Naive thymus-derived CD4-positive, alpha-beta T cell (primary cell): ENCODE data around the gene PRPH. TPM values are rescaled to one million over a fixed set of nuclear protein-coding genes. Genes with fewer than 3 reads are reported as not detected.

ENCODE experiments used
- ATAC-seq: fragments of 150-1000 bp; cut with Tn5 transposase; 2 replicates; pipeline ENCODE4 v1.10.0; 2021; ENCODE audit warnings: mild to moderate bottlenecking, moderate library complexity
- CTCF ChIA-PET: fragments of 350-600 bp; sonication (Branson Sonifier 250); formaldehyde crosslinking; loops from one replicate; lab custom pipeline; 2021; ENCODE audit warnings: antibody characterized with exemption; lab: Charles Lee
- POLR2A ChIA-PET: fragments of 350-600 bp; sonication (Branson Sonifier 250); formaldehyde crosslinking; loops from one replicate; lab custom pipeline; 2021; ENCODE audit warnings: antibody characterized with exemption, inconsistent platforms; lab: Charles Lee
- DNase-seq, 9 donors: peaks; one replicate each; pipeline versions ENCODE4 v3.0.0 to v3.0.0-alpha.2; 2020 to 2022; ENCODE audit warnings: mixed read lengths in 1 of 9
- H3K27ac ChIP-seq: one replicate; pipeline ENCODE4 v1.7.0; 2013; ENCODE audit warnings: mild to moderate bottlenecking, low read depth, low read length, moderate library complexity
- H3K27me3 ChIP-seq, 2 donors: one replicate each; pipeline ENCODE4 v1.7.0; 2013; ENCODE audit warnings: low read length in 2 of 2, mild to moderate bottlenecking in 2 of 2, moderate library complexity in 2 of 2; ENCODE audit not compliant: control insufficient read depth in 2 of 2, insufficient read depth in 2 of 2
- H3K36me3 ChIP-seq, 3 experiments: 1 replicate in 2 of 3; 2 replicates in 1 of 3; pipeline ENCODE4 v1.7.0; 2013; ENCODE audit warnings: low read length in 3 of 3, mild to moderate bottlenecking in 3 of 3, moderate library complexity in 1 of 3; ENCODE audit not compliant: insufficient read depth in 3 of 3, control insufficient read depth in 2 of 3
- H3K4me1 ChIP-seq, 2 donors: one replicate each; pipeline ENCODE4 v1.7.0; 2013; ENCODE audit warnings: low read length in 2 of 2, mild to moderate bottlenecking in 2 of 2, moderate library complexity in 1 of 2; ENCODE audit not compliant: control insufficient read depth in 2 of 2, insufficient read depth in 2 of 2
- H3K4me3 ChIP-seq: 2 replicates; pipeline ENCODE4 v1.7.0; 2013; ENCODE audit warnings: mild to moderate bottlenecking, low read length
- H3K9me3 ChIP-seq, 3 experiments: 1 replicate in 2 of 3; 2 replicates in 1 of 3; pipeline ENCODE4 v1.7.0; 2013; ENCODE audit warnings: low read length in 3 of 3; ENCODE audit not compliant: control insufficient read depth in 2 of 3
- H3K27ac Mint-ChIP-seq, 9 donors: one replicate each; pipeline ENCODE4 v1.8.0; 2020 to 2022; ENCODE audit warnings: mixed read lengths in 9 of 9, mild to moderate bottlenecking in 8 of 9, moderate library complexity in 5 of 9, inconsistent platforms in 2 of 9
- H3K27me3 Mint-ChIP-seq, 5 donors: one replicate each; pipeline ENCODE4 v1.8.0; 2021 to 2022; ENCODE audit warnings: mixed read lengths in 5 of 5, mild to moderate bottlenecking in 1 of 5
- H3K36me3 Mint-ChIP-seq, 5 donors: one replicate each; pipeline ENCODE4 v1.8.0; 2020 to 2022; ENCODE audit warnings: mixed read lengths in 5 of 5, mild to moderate bottlenecking in 3 of 5, inconsistent platforms in 1 of 5
- H3K4me1 Mint-ChIP-seq, 7 donors: one replicate each; pipeline ENCODE4 v1.8.0; 2020 to 2022; ENCODE audit warnings: mixed read lengths in 7 of 7, mild to moderate bottlenecking in 3 of 7, inconsistent platforms in 1 of 7
- H3K4me3 Mint-ChIP-seq, 10 donors: one replicate each; pipeline ENCODE4 v1.8.0; 2020 to 2022; ENCODE audit warnings: mild to moderate bottlenecking in 10 of 10, mixed read lengths in 10 of 10, moderate library complexity in 6 of 10, inconsistent platforms in 2 of 10
- H3K9me3 Mint-ChIP-seq, 11 donors: one replicate each; pipeline ENCODE4 v1.8.0; 2020 to 2022; ENCODE audit warnings: mixed read lengths in 11 of 11, mild to moderate bottlenecking in 4 of 11, inconsistent platforms in 1 of 11, moderate library complexity in 1 of 11
- intact Hi-C, 2 donors: fragments of 100-400 bp; cut with micrococcal nuclease; formaldehyde crosslinking; loops; one replicate each; pipeline ENCODE4 v1.15.1; 2023
- polyA plus RNA-seq, 2 donors: library from polyadenylated mRNA; unstranded; fragments of 300-500 nt; fragmentation: Illumina TruSeq; gene quantifications; one replicate each; pipeline ENCODE4 v1.2.3, GENCODE V29; 2021
- total RNA-seq, 6 experiments: library from RNA in 5 of 6; stranded (reverse) in 5 of 6; gene quantifications; 1 replicate in 5 of 6; 2 replicates in 1 of 6; pipeline ENCODE4 v1.2.3 and lab custom pipeline; 2021 to 2026

The PRPH gene
- total and polyA plus RNA-seq, 7 experiments from 2014 or later: not detected

DNA sequence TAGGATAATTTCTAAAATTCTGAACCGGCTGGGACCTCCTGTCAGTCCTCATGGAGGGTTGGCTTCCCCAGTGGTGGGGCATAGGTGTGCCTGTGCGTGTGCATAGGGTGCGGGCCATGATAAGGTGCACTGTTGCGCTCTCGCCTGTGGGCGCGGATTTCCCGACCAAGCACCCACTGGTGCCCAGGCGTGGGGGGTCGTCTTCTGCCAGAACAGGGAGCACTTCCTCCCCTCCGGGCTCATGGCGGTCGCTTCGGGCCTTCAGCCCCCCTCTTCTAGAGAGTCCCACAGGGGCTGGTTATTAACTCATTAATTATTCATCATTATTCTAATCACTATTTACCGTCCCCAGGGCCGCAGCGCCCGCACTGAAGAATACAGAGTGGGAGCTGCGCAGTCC is 39.3 kb downstream of the PRPH start:
- H3K9me3 ChIP-seq: no peaks in the 10 kb centered on the region
- no peak overlapping the region for H3K4me3 ChIP-seq
- intact Hi-C loops: no loop called here
- no peak for DNase-seq
- H3K27ac ChIP-seq: no peak overlapping the region
- H3K27me3 Mint-ChIP-seq: peaks cover 57 to 71% (median 69%) of the 10 kb centered on the region in 5 donors
- H3K36me3 ChIP-seq: no peaks in the 10 kb centered on the region
- POLR2A ChIA-PET: no interaction called here
- peaks cover 8 to 9% of the 10 kb centered on the region in 2 donors for H3K4me1 ChIP-seq
- no peak overlapping the region for H3K27ac Mint-ChIP-seq
- peaks cover 0 to 20% (median 0%) of the 10 kb centered on the region in 5 donors for H3K36me3 Mint-ChIP-seq
- ATAC-seq: no peak
- CTCF ChIA-PET: interaction anchor here (1.1 to 4.4 kb wide), 4 partner anchors 8 to 180 kb away, joined by 3 to 27 read pairs (median 5); partner anchors contain the start of gene TROAP
- peaks cover 0 to 21% of the 10 kb centered on the region in 2 donors for H3K27me3 ChIP-seq
- peaks cover 16 to 34% (median 32%) of the 10 kb centered on the region in 7 donors for H3K4me1 Mint-ChIP-seq
- H3K9me3 Mint-ChIP-seq: peaks cover 0 to 3% (median 0%) of the 10 kb centered on the region in 11 donors
- H3K4me3 Mint-ChIP-seq: peak overlapping the region in 4 of 10 donors; percentile 3 to 54 (median 10)

DNA sequence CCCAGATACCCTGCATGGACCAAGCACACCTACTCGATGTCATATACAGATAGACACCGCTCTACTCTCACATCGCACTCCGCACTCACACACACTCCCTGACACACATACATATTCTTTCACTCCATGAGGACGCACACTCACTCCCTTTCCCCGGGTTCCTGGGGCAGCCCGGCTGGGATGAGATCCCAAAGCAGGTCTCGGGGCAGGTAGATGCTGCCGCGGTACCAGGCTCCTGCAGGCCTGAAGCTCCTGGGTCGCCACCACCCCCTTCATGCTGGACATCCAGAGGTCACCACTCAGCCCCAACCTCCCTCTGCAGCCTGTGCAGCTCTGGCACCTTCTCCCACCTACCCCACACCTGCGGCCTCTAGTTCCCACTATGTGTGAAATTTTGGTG is 39.7 kb downstream of the PRPH start:
- ATAC-seq (no peak), DNase-seq (no peak)
- H3K4me3 Mint-ChIP-seq: peak overlapping the region in 4 of 10 donors; percentile 3 to 54 (median 10)
- Histone ChIP-seq H3K9me3 (no peaks in the 10 kb centered on the region), H3K36me3 (no peaks in the 10 kb centered on the region), H3K27me3 (peaks cover 0 to 21% of the 10 kb centered on the region in 2 donors), H3K27ac (no peak overlapping the region), H3K4me1 (peaks cover 8 to 9% of the 10 kb centered on the region in 2 donors), H3K4me3 (no peak overlapping the region)
- H3K36me3 Mint-ChIP-seq: peaks cover 0 to 19% (median 0%) of the 10 kb centered on the region in 5 donors
- intact Hi-C loops: loop anchor here in 1 of 2 donors (5.0 kb wide), 1 partner anchor 352 kb away; no protein-coding TSS in a partner anchor
- peaks cover 16 to 34% (median 32%) of the 10 kb centered on the region in 7 donors for H3K4me1 Mint-ChIP-seq
- no peak overlapping the region for H3K27ac Mint-ChIP-seq
- CTCF ChIA-PET: interaction anchor here (0.9 to 4.4 kb wide), 2 partner anchors 9 to 46 kb away, joined by 5 to 27 read pairs; no protein-coding TSS in a partner anchor
- POLR2A ChIA-PET: interaction anchor here (0.8 kb wide), 1 partner anchor 482 kb away, joined by 4 read pairs; no protein-coding TSS in a partner anchor
- peaks cover 57 to 74% (median 72%) of the 10 kb centered on the region in 5 donors for H3K27me3 Mint-ChIP-seq
- H3K9me3 Mint-ChIP-seq: peaks cover 0 to 3% (median 0%) of the 10 kb centered on the region in 11 donors

DNA sequence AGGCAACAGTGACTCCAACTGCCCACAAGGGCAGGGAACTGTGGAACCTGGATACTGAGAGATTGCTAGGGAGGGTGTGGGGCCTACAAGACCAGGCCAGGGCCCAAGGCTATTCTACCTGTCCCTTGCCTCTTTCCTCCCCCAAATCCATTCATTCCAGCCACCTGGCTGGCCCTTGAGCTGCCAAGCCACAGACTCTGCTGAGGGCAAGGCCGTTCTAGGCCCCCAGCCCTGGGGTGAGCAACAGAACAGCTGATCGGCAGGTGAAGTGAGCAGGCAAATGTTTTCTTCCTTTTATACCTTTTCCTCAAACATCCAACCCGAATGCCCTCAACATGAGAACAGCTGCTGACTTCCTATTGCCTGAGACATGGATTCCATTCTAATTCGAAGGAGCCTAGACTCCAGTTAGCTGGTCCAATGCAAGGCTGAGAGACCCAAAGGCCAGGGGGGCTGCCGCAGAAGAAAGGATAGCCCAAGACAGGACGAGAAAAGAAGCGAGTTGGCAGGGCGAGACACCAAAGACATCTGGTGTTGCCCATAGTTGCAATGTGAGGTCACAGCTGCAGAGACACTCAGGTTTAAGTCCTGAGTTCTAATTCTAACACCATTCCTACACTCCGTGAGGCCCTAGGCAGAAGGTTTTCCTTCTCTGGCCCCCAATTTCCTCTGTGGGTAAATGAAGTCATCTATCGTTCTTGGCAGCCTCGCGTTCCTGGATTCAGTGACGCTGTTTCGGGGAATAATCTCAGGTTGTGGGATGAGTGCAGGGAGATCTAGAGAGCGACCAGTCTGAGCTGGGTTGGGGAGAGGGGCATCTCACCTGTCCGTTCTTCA is 40.4 kb downstream of the PRPH start:
- intact Hi-C loops: loop anchor here in 1 of 2 donors (5.0 kb wide), 1 partner anchor 353 kb away; no protein-coding TSS in a partner anchor
- H3K36me3 Mint-ChIP-seq: peaks cover 0 to 16% (median 0%) of the 10 kb centered on the region in 5 donors
- peak overlapping the region in 3 of 9 donors; percentile 24 to 71 (median 36) for H3K27ac Mint-ChIP-seq
- peak overlapping the region in 8 of 10 donors; percentile 6 to 62 (median 38) for H3K4me3 Mint-ChIP-seq
- Histone ChIP-seq H3K9me3 (no peaks in the 10 kb centered on the region), H3K4me3 (no peak overlapping the region), H3K4me1 (peaks cover 8 to 9% of the 10 kb centered on the region in 2 donors), H3K27ac (no peak overlapping the region), H3K27me3 (peaks cover 0 to 21% of the 10 kb centered on the region in 2 donors), H3K36me3 (no peaks in the 10 kb centered on the region)
- H3K4me1 Mint-ChIP-seq: peaks cover 16 to 34% (median 32%) of the 10 kb centered on the region in 7 donors
- POLR2A ChIA-PET: interaction anchor here (0.8 kb wide), 1 partner anchor 482 kb away, joined by 4 read pairs; no protein-coding TSS in a partner anchor
- no peak for ATAC-seq
- H3K9me3 Mint-ChIP-seq: peaks cover 0 to 3% (median 0%) of the 10 kb centered on the region in 11 donors
- H3K27me3 Mint-ChIP-seq: peaks cover 62 to 80% (median 76%) of the 10 kb centered on the region in 5 donors
- DNase-seq: no peak
- CTCF ChIA-PET: interaction anchor here (0.9 to 4.4 kb wide), 3 partner anchors 9 to 47 kb away, joined by 4 to 27 read pairs (median 5); partner anchors contain the start of gene DNAJC22

DNA sequence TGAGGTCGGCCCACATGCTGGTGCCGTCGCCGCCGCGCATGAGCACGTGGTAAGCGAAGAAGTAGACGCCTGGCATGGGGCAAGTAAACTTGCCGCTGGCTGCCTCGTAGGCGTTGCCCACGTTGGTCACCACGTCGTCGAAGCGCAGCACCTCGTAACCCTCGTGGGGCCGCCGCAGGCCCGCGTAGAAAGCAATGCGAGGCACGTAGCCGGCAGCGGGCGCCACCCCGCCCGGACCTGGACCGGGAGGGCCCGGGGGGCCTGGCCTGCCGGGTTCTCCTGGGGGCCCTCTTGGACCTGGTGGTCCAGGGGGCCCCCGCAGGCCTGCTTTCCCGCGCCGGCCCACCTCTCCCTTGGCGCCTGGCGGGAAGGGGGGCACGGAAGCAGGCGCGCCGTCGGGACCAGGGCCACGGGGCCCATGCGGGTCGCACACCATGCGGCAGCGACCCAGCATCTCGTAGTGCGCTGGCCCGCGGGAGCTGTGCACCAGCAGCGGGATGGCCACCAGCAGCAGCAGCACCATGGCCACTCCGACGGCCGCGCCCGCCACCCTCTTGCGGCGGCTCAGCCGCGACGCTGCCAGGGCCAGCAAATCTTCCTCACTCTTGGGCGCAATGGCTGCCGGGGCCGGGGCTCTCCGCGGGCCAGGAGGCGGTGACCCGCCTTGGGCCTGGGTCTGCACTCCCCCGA is 41.2 kb downstream of the PRPH start:
- intact Hi-C loops: loop anchor here in 1 of 2 donors (5.0 kb wide), 1 partner anchor 354 kb away; no protein-coding TSS in a partner anchor
- DNase-seq (no peak), ATAC-seq (no peak)
- peaks cover 8 to 9% of the 10 kb centered on the region in 2 donors for H3K4me1 ChIP-seq
- Mint-ChIP-seq H3K4me3 (peak overlapping the region in 4 of 10 donors; percentile 6 to 56 (median 44)), H3K27me3 (peaks cover 68 to 88% (median 81%) of the 10 kb centered on the region in 5 donors), H3K27ac (peak overlapping the region in 2 of 9 donors; percentile 17 to 71), H3K4me1 (peaks cover 16 to 39% (median 32%) of the 10 kb centered on the region in 7 donors), H3K9me3 (peaks cover 0 to 3% (median 0%) of the 10 kb centered on the region in 11 donors), H3K36me3 (peaks cover 0 to 11% (median 0%) of the 10 kb centered on the region in 5 donors)
- no peak overlapping the region for H3K4me3 ChIP-seq
- no peak overlapping the region for H3K27ac ChIP-seq
- CTCF ChIA-PET: interaction anchor here (1.3 to 4.4 kb wide), 3 partner anchors 10 to 47 kb away, joined by 4 to 27 read pairs (median 4); partner anchors contain the start of gene DNAJC22
- H3K27me3 ChIP-seq: peaks cover 0 to 21% of the 10 kb centered on the region in 2 donors
- POLR2A ChIA-PET: no interaction called here
- H3K36me3 ChIP-seq: no peaks in the 10 kb centered on the region
- no peaks in the 10 kb centered on the region for H3K9me3 ChIP-seq

DNA sequence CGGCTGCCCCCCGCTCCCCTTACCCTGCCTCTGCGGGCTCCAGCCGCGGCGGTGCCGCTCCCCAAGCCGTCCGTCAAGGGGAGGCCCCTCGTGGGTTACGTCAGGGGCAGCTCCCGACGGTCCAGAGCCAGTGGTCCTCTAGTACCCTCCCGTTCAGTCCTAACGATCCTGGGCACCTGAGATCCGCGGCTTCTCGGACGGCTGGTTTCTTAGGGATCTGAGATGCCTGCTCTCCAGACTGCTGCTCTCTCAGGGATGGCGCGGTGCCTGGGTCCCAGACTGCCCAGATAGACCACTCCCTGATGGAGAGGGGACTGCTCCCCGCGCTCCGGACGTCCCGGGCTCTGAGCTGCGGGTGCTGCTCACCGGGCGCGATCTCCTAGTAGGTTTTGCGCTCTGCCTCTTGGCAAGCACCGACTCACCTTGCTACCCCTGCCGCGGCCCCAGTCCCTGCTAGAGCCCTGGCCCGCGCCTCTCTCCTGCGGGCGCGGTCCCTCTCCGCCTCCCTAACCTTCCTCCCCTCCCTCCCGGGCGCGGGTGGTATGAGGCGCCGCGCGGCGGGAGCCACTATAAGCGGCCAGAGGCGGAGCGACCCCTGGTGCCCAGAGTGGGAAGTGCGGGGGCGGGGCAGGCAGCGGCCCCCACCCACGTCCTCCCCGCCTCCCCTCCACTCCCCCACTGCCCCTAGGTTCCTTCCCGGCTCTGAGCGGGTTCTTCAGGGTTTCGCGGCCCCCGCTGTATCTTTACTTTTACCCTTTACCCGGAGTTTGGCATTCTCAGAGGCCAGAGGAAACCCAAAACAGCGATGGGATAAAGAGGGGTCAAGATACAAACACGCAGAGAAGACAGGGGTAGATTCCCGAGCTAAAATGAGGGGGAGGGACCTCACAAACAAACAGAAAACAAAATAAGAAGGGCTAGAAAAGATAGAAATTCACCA is 42.0 kb downstream of the PRPH start, which contains the start of gene C1QL4:
Gene C1QL4 (minus strand): TSS at position 544 of the 940 bp plus-strand sequence. CDS start 711 bp downstream, outside the sequence.
- H3K4me3 ChIP-seq: peak within 1 kb of the TSS; percentile 46
- ChIA-PET CTCF (interaction anchor here (0.6 to 4.4 kb wide), 9 partner anchors 10 to 102 kb away, joined by 3 to 27 read pairs (median 4); partner anchors contain the start of genes DNAJC22 and PRPH), POLR2A (no interaction called here)
- DNase-seq (peak; percentile 73 to 96 (median 85)), ATAC-seq (peak; percentile 98)
- H3K9me3 ChIP-seq: no peaks in the 10 kb centered on the region
- Mint-ChIP-seq H3K9me3 (peaks cover 0 to 1% (median 0%) of the 10 kb centered on the region in 11 donors), H3K36me3 (peaks cover 0 to 5% (median 0%) of the 10 kb centered on the region in 5 donors), H3K27ac (peak within 1 kb of the TSS in 1 of 9 donors; percentile 32), H3K27me3 (peaks cover 64 to 93% (median 75%) of the 10 kb centered on the region in 5 donors), H3K4me1 (peaks cover 16 to 39% (median 31%) of the 10 kb centered on the region in 7 donors), H3K4me3 (peak within 1 kb of the TSS; percentile 31 to 77 (median 72))
- no peaks in the 10 kb centered on the region for H3K36me3 ChIP-seq
- intact Hi-C loops: loop anchor here (1.0 to 5.0 kb wide), 4 partner anchors 10 to 355 kb away; partner anchors contain the start of gene TROAP (in 2 of the 2)
- H3K27ac ChIP-seq: no peak within 1 kb of the TSS
- peaks cover 8 to 9% of the 10 kb centered on the region in 2 donors for H3K4me1 ChIP-seq
- H3K27me3 ChIP-seq: peaks cover 0 to 21% of the 10 kb centered on the region in 2 donors
